T-helper 17 cell (primary cell): ENCODE measurements around the gene PTPRG. TPM values are rescaled to one million over a fixed set of nuclear protein-coding genes. Genes with fewer than 3 reads are reported as not detected.

Experiments
- ATAC-seq: fragments of 150-1000 bp; cut with Tn5 transposase; 2 replicates; pipeline ENCODE4 v1.10.0; 2021; ENCODE audit warnings: mild to moderate bottlenecking, moderate library complexity
- DNase-seq, 3 donors: peaks; one replicate each; pipeline versions ENCODE4 v3.0.0 to v3.0.0-alpha.2; 2020 to 2021
- H3K9me3 ChIP-seq: one replicate; pipeline ENCODE4 v1.7.0; 2013; ENCODE audit warnings: low read length, mild to moderate bottlenecking; ENCODE audit not compliant: control insufficient read depth, poor library complexity, severe bottlenecking
- H3K27ac Mint-ChIP-seq: one replicate; pipeline ENCODE4 v1.8.0; 2022; ENCODE audit warnings: mild to moderate bottlenecking, moderate library complexity, mixed read lengths
- H3K27me3 Mint-ChIP-seq: one replicate; pipeline ENCODE4 v1.8.0; 2022; ENCODE audit warnings: mixed read lengths
- H3K36me3 Mint-ChIP-seq: one replicate; pipeline ENCODE4 v1.8.0; 2022; ENCODE audit warnings: low read depth, mixed read lengths
- H3K4me1 Mint-ChIP-seq: one replicate; pipeline ENCODE4 v1.8.0; 2022; ENCODE audit warnings: mild to moderate bottlenecking, mixed read lengths
- H3K4me3 Mint-ChIP-seq: one replicate; pipeline ENCODE4 v1.8.0; 2022; ENCODE audit warnings: mild to moderate bottlenecking, moderate library complexity, mixed read lengths
- total RNA-seq, 4 donors: library from RNA in 2 of 4; stranded (reverse) in 2 of 4; gene quantifications; one replicate each; pipeline ENCODE4 v1.2.3 and lab custom pipeline; 2022 to 2026

PTPRG gene
- total RNA-seq, 2 donors from 2014 or later, result 0.02 TPM; not detected in 1

- Mint-ChIP-seq H3K27ac (no peak overlapping the region), H3K4me3 (no peak overlapping the region), H3K4me1 (no peaks in the 10 kb centered on the region), H3K27me3 (no peaks in the 10 kb centered on the region), H3K36me3 (no peaks in the 10 kb centered on the region)
- DNase-seq, result no peak
- H3K9me3 ChIP-seq, result no peaks in the 10 kb centered on the region
- ATAC-seq, result no peak
These were observed 168.7 kb downstream of the PTPRG start for GRCh38 chr3:61730056-61730455.

DNA sequence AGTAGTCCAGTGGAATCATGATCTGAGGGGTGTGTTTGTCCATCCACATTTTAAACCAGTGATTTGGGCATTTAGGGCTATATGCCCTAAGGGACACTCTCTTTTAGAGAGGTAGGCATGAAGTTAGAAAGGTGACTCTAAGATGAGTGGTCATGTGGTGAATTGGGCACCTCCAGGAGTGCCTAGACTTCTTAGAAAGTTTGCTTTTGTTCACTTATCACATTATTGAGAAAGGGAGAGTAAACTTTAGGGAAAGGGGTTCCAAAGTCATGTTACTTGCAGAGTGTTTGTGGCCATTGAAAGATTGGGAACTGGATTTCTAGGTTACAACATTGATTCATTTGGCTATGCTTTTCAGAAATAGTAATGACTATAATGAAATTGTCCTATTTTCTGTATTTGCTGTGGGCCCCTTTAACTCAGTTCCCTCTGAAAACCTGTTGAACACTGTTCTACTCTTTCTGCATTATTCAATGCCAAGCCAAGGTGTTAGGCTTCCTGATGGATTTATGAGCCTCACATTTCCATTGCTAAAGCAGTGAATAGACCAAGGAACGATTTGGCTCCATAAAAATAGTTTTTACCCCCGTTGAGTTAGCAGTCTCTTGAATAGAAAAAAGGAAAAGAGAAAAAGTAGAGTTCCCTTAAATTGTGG, 169.3 kb downstream of the PTPRG start:
- ATAC-seq (no peak), DNase-seq (no peak)
- Mint-ChIP-seq H3K27ac (no peak overlapping the region), H3K36me3 (no peaks in the 10 kb centered on the region), H3K27me3 (no peaks in the 10 kb centered on the region), H3K4me3 (no peak overlapping the region), H3K4me1 (no peaks in the 10 kb centered on the region)
- no peaks in the 10 kb centered on the region for H3K9me3 ChIP-seq

- ATAC-seq (no peak), DNase-seq (no peak)
- Mint-ChIP-seq H3K36me3 (no peaks in the 10 kb centered on the region), H3K4me3 (no peak overlapping the region), H3K4me1 (no peaks in the 10 kb centered on the region), H3K27ac (no peak overlapping the region), H3K27me3 (no peaks in the 10 kb centered on the region)
- no peaks in the 10 kb centered on the region for H3K9me3 ChIP-seq
These were observed 171.6 kb downstream of the PTPRG start for GRCh38 chr3:61733000-61733399.

DNA sequence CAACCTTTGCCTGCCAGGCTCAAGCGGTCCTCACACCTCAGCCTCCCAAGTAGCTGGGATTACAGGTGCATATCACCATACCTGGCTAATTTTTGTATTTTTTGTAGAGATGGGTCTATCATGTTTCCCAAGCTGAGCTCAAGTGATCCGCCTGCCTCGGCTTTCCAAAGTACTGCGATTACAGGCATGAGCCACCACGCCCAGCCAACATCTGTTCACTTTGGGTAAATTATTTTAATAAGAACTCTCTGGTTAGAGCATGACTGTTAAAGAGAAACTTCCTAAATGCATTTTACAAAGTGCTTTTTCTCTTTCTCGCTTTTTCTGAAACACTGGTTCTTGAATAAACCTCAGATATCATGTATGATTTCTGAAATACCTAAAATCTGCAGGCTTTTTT, 172.5 kb downstream of the PTPRG start:
- H3K27ac Mint-ChIP-seq, result no peak overlapping the region
- H3K4me3 Mint-ChIP-seq, result no peak overlapping the region
- no peak for ATAC-seq
- H3K4me1 Mint-ChIP-seq, result no peaks in the 10 kb centered on the region
- no peaks in the 10 kb centered on the region for H3K27me3 Mint-ChIP-seq
- no peak for DNase-seq
- H3K36me3 Mint-ChIP-seq, result no peaks in the 10 kb centered on the region
- H3K9me3 ChIP-seq, result no peaks in the 10 kb centered on the region

- DNase-seq (no peak), ATAC-seq (no peak)
- Mint-ChIP-seq H3K4me1 (no peaks in the 10 kb centered on the region), H3K4me3 (no peak overlapping the region), H3K27ac (no peak overlapping the region), H3K27me3 (no peaks in the 10 kb centered on the region), H3K36me3 (no peaks in the 10 kb centered on the region)
- no peaks in the 10 kb centered on the region for H3K9me3 ChIP-seq
These were observed 173.6 kb downstream of the PTPRG start for GRCh38 chr3:61734749-61735686.

DNA sequence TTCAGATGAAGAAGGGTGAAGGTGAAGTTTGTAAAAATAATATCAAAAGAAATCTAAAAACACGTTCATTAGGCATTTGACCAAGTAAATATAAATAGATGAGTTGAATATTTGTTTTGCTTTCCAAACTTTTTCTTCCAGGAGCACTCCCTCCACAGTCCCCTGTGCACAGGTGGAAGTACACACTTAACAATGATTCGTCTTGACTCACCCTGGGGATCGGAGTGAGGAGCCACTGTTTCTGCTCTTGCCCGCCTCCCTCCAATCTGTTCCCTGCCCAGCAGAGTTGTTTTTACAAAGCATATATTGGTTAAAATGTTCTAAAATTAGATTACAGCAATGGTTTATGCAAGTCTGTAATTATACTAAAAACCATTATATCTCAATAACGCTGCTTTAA, 175.1 kb downstream of the PTPRG start:
- Mint-ChIP-seq H3K36me3 (no peaks in the 10 kb centered on the region), H3K4me3 (no peak overlapping the region), H3K27ac (no peak overlapping the region), H3K27me3 (no peaks in the 10 kb centered on the region), H3K4me1 (no peaks in the 10 kb centered on the region)
- DNase-seq (no peak), ATAC-seq (no peak)
- no peaks in the 10 kb centered on the region for H3K9me3 ChIP-seq

GRCh38 chr3:61739640-61740039, 178.3 kb downstream of the PTPRG start:
- ATAC-seq (no peak), DNase-seq (no peak)
- Mint-ChIP-seq H3K27me3 (no peaks in the 10 kb centered on the region), H3K27ac (no peak overlapping the region), H3K36me3 (no peaks in the 10 kb centered on the region), H3K4me3 (no peak overlapping the region), H3K4me1 (no peaks in the 10 kb centered on the region)
- no peaks in the 10 kb centered on the region for H3K9me3 ChIP-seq

GRCh38 chr3:61740494-61740893, 179.1 kb downstream of the PTPRG start:
- Mint-ChIP-seq H3K27ac (no peak overlapping the region), H3K36me3 (no peaks in the 10 kb centered on the region), H3K4me3 (no peak overlapping the region), H3K4me1 (no peaks in the 10 kb centered on the region), H3K27me3 (no peaks in the 10 kb centered on the region)
- DNase-seq, result no peak
- no peaks in the 10 kb centered on the region for H3K9me3 ChIP-seq
- no peak for ATAC-seq

DNA sequence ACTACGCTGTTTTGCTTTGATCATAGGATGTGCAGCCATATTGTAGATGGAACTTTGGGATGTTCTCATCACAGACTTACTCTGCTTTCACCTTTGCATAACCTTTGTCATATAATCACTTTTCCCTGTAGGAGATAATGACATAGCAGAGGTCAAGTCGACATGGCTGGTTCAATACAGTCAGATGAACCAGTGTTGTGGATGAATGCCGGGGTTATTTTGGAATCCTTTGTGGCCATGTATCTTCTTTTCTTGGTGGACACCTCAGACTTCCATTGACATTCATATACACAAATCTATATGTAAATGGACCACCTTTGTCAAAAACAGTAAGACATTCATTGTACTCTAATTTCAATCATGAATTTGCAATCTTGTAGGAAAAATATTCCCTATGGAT, 180.2 kb downstream of the PTPRG start:
- no peaks in the 10 kb centered on the region for H3K4me1 Mint-ChIP-seq

GRCh38 chr3:61742006-61742405, 180.6 kb downstream of the PTPRG start:
- ATAC-seq, result no peak
- no peaks in the 10 kb centered on the region for H3K36me3 Mint-ChIP-seq
- no peaks in the 10 kb centered on the region for H3K9me3 ChIP-seq
- H3K27ac Mint-ChIP-seq, result no peak overlapping the region
- no peaks in the 10 kb centered on the region for H3K4me1 Mint-ChIP-seq
- H3K27me3 Mint-ChIP-seq, result no peaks in the 10 kb centered on the region
- DNase-seq, result no peak
- H3K4me3 Mint-ChIP-seq, result no peak overlapping the region

More for the DNA sequence above, 180.2 kb downstream of the PTPRG start:
- no peaks in the 10 kb centered on the region for H3K27me3 Mint-ChIP-seq
- H3K36me3 Mint-ChIP-seq, result no peaks in the 10 kb centered on the region
- DNase-seq, result no peak
- H3K4me3 Mint-ChIP-seq, result no peak overlapping the region
- H3K27ac Mint-ChIP-seq, result no peak overlapping the region
- no peaks in the 10 kb centered on the region for H3K9me3 ChIP-seq
- ATAC-seq, result no peak

- DNase-seq, result no peak
- no peaks in the 10 kb centered on the region for H3K36me3 Mint-ChIP-seq
- H3K4me3 Mint-ChIP-seq, result no peak overlapping the region
- ATAC-seq, result no peak
- no peaks in the 10 kb centered on the region for H3K27me3 Mint-ChIP-seq
- H3K4me1 Mint-ChIP-seq, result no peaks in the 10 kb centered on the region
- no peak overlapping the region for H3K27ac Mint-ChIP-seq
- H3K9me3 ChIP-seq, result no peaks in the 10 kb centered on the region
These were observed 181.7 kb downstream of the PTPRG start for GRCh38 chr3:61743067-61743466.

- ATAC-seq, result no peak
- H3K9me3 ChIP-seq, result no peaks in the 10 kb centered on the region
- Mint-ChIP-seq H3K27me3 (no peaks in the 10 kb centered on the region), H3K4me1 (no peaks in the 10 kb centered on the region), H3K4me3 (no peak overlapping the region), H3K27ac (no peak overlapping the region), H3K36me3 (no peaks in the 10 kb centered on the region)
- no peak for DNase-seq
These were observed 182.4 kb downstream of the PTPRG start for GRCh38 chr3:61743686-61744242.

GRCh38 chr3:61748288-61748687, 186.9 kb downstream of the PTPRG start:
- DNase-seq, result no peak
- ATAC-seq, result no peak
- H3K27me3 Mint-ChIP-seq, result no peaks in the 10 kb centered on the region
- H3K4me3 Mint-ChIP-seq, result no peak overlapping the region
- H3K4me1 Mint-ChIP-seq, result no peaks in the 10 kb centered on the region
- no peaks in the 10 kb centered on the region for H3K9me3 ChIP-seq
- H3K27ac Mint-ChIP-seq, result no peak overlapping the region
- no peaks in the 10 kb centered on the region for H3K36me3 Mint-ChIP-seq
